Upper lobe of right lung (tissue), 1 donor: ENCODE measurements around the gene MYL5. TPM values are rescaled to one million over a fixed set of nuclear protein-coding genes. Genes with fewer than 3 reads are reported as not detected.

Experiments
- ATAC-seq: fragments of 200-7000 bp; cut with Tn5 transposase; one replicate; pipeline ENCODE4 v1.9.1; 2020; ENCODE audit warnings: mild to moderate bottlenecking, moderate library complexity
- DNase-seq: peaks from one replicate; pipeline ENCODE4 v3.0.0-alpha.2; 2020
- H3K27ac ChIP-seq: fragments of 200-600 bp; one replicate; pipeline ENCODE4 v1.8.0; 2022
- H3K27me3 ChIP-seq: fragments of 200-600 bp; one replicate; pipeline ENCODE4 v1.8.0; 2022; ENCODE audit warnings: mild to moderate bottlenecking
- H3K36me3 ChIP-seq: fragments of 200-600 bp; one replicate; pipeline ENCODE4 v1.8.0; 2022
- H3K4me1 ChIP-seq: fragments of 200-600 bp; one replicate; pipeline ENCODE4 v1.8.0; 2022
- H3K4me3 ChIP-seq: fragments of 200-600 bp; one replicate; pipeline ENCODE4 v1.8.0; 2022; ENCODE audit warnings: mild to moderate bottlenecking
- H3K9me3 ChIP-seq: fragments of 200-600 bp; one replicate; pipeline ENCODE4 v1.8.0; 2022
- intact Hi-C: fragments of 100-400 bp; cut with DNase I; formaldehyde crosslinking; loops from one replicate; pipeline ENCODE4 v1.11.0; 2022
- total RNA-seq: library from RNA; stranded (reverse); fragmentation: NEBNext Ultra II Directional; extraction: Animal tissue kit (Norgen Biotek cat#: 25700); gene quantifications from one replicate; pipeline ENCODE4 v1.2.1, GENCODE V29; 2021
- TF ChIP-seq, protein P1 (sequence below): fragments of 200-600 bp; IDR thresholded peaks from one replicate; pipeline ENCODE4 v1.8.0; 2022; ENCODE audit warnings: antibody characterized with exemption
- donor health status: DM: no; HTN: yes; CAD: no; lungs with severe emphysema.

Gene MYL5
- total RNA-seq, 1 donor from 2014 or later: 9.7 TPM

- H3K27me3 ChIP-seq: no peaks in the 10 kb centered on the region
- H3K4me1 ChIP-seq: peaks cover 10% of the 10 kb centered on the region
- TF ChIP-seq, protein P1, sequence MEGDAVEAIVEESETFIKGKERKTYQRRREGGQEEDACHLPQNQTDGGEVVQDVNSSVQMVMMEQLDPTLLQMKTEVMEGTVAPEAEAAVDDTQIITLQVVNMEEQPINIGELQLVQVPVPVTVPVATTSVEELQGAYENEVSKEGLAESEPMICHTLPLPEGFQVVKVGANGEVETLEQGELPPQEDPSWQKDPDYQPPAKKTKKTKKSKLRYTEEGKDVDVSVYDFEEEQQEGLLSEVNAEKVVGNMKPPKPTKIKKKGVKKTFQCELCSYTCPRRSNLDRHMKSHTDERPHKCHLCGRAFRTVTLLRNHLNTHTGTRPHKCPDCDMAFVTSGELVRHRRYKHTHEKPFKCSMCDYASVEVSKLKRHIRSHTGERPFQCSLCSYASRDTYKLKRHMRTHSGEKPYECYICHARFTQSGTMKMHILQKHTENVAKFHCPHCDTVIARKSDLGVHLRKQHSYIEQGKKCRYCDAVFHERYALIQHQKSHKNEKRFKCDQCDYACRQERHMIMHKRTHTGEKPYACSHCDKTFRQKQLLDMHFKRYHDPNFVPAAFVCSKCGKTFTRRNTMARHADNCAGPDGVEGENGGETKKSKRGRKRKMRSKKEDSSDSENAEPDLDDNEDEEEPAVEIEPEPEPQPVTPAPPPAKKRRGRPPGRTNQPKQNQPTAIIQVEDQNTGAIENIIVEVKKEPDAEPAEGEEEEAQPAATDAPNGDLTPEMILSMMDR: no peak
- H3K36me3 ChIP-seq: no peaks in the 10 kb centered on the region
- peak overlapping the region; percentile 60 for H3K27ac ChIP-seq
- H3K9me3 ChIP-seq: no peaks in the 10 kb centered on the region
- no peak for DNase-seq
- no peak for ATAC-seq
- intact Hi-C loops: no loop called here
- H3K4me3 ChIP-seq: no peak overlapping the region
These were observed 25.7 kb downstream of the MYL5 start for GRCh38 chr4:699816-700580.

- H3K27ac ChIP-seq: no peak overlapping the region
- H3K4me1 ChIP-seq: peaks cover 10% of the 10 kb centered on the region
- no peak overlapping the region for H3K4me3 ChIP-seq
- intact Hi-C loops: no loop called here
- no peak for ATAC-seq
- H3K27me3 ChIP-seq: no peaks in the 10 kb centered on the region
- no peaks in the 10 kb centered on the region for H3K36me3 ChIP-seq
- H3K9me3 ChIP-seq: no peaks in the 10 kb centered on the region
- no peak for DNase-seq
- TF ChIP-seq, protein P1: no peak
These were observed 26.4 kb downstream of the MYL5 start for GRCh38 chr4:700587-701264.

DNA sequence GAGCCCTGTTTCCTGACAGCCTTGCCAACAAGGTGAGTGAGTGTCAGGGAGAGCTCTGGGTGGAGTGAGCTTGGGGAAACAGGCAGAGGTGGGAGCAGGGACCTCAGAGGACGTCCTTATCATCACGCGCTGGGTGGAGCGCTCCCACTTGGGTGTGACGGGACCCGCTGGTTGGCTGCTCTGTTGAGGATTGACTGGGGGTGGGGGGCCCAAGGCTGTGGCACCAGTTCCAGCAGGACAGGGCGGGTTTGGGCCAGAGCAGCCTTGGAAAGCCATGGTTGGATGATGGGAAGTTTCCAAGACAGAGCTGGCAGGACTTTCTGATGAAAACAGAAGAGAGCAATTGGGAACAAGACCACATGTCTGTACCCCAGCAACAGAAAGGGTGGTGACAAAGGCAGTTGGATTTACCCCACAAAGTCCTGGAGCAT lies 28.3 kb downstream of the MYL5 start:
- Histone ChIP-seq H3K27ac (no peak overlapping the region), H3K9me3 (no peaks in the 10 kb centered on the region), H3K36me3 (no peaks in the 10 kb centered on the region), H3K4me3 (no peak overlapping the region), H3K27me3 (no peaks in the 10 kb centered on the region), H3K4me1 (peaks cover 16% of the 10 kb centered on the region)
- TF ChIP-seq, protein P1: no peak
- ATAC-seq (no peak), DNase-seq (no peak)
- intact Hi-C loops: no loop called here

GRCh38 chr4:703336-704197 lies 29.2 kb downstream of the MYL5 start:
- no peaks in the 10 kb centered on the region for H3K27me3 ChIP-seq
- no peak overlapping the region for H3K27ac ChIP-seq
- peaks cover 24% of the 10 kb centered on the region for H3K4me1 ChIP-seq
- H3K4me3 ChIP-seq: no peak overlapping the region
- H3K36me3 ChIP-seq: no peaks in the 10 kb centered on the region
- no peaks in the 10 kb centered on the region for H3K9me3 ChIP-seq
- DNase-seq (no peak), ATAC-seq (no peak)
- TF ChIP-seq, protein P1: no peak
- intact Hi-C loops: no loop called here

- DNase-seq (no peak), ATAC-seq (no peak)
- H3K27me3 ChIP-seq: no peaks in the 10 kb centered on the region
- no peak overlapping the region for H3K27ac ChIP-seq
- intact Hi-C loops: no loop called here
- no peak overlapping the region for H3K4me3 ChIP-seq
- peaks cover 23% of the 10 kb centered on the region for H3K4me1 ChIP-seq
- H3K36me3 ChIP-seq: no peaks in the 10 kb centered on the region
- TF ChIP-seq, protein P1: no peak
- no peaks in the 10 kb centered on the region for H3K9me3 ChIP-seq
These were observed 30.0 kb downstream of the MYL5 start for GRCh38 chr4:704198-704891.
